GM19467 (cell line): ENCODE measurements around the gene TOMM22.
"Not testable (repeated sequence)": the region's sequence is repeated elsewhere in the genome, so short reads cannot be mapped to it uniquely, and the experiment has no call there.

Source experiments
- ATAC-seq: cut with Tn5 transposase; IDR thresholded peaks from one replicate; pipeline ENCODE4 v1.9.1; 2021; ENCODE audit warnings: mild to moderate bottlenecking, moderate library complexity; ENCODE audit not compliant: unreplicated experiment

Gene TOMM22

DNA sequence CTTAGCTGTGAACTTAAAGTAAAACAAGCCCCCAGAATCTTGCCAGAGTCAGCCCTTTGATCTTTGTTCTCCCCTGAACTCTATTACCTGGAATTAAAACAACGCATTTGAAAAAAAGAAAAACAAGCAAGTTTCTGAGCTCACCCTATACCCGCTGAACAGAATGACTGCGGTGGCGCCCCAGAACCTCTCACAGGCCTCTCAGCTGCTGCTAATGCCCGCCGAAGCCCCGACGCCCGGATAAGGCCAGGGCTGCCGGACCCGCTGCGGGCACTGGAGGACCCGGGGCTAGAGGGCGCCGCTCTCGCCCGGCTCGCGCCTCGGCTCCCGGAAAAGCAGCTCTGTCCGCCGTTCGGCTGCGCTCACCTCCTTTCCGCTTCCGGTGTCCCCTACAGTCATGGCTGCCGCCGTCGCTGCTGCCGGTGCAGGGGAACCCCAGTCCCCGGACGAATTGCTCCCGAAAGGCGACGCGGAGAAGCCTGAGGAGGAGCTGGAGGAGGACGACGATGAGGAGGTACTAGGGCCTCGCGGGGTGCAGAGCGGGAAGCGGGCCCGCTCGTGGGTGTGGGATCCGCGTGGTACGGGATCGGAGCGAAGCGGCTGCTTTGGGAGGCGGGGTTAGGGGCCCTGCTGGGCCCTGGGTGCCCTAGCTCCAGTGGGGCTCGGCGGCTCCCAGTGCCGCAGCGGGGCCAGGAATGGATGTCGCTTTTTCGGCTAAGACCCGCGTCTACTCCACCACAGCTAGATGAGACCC is at the start of gene TOMM22:
Gene TOMM22 (plus strand): TSS at position 376 of the 754 bp plus-strand sequence. CDS start 22 bp downstream, at position 398.
- ATAC-seq: peak; percentile 89

DNA sequence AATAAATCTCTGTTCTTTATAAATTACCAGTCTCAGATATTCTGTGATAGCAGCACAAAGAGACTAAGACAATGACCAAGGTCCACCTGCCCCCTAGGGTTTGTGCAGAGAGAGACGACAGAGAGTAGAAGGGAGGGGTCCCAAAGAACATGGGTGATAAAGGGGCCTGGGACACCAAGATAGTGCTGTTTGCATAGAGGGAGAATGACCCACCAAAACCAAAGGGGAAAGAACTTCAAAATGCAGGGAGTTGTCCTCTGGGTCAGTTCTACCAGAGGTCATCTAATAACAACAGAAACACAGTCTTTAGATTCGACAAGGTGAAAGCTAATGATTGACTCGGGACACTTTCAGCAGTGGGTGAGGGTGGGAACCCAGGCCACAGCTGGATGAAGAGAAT is 49.2 kb upstream of the TOMM22 start:
- no peak for ATAC-seq

DNA sequence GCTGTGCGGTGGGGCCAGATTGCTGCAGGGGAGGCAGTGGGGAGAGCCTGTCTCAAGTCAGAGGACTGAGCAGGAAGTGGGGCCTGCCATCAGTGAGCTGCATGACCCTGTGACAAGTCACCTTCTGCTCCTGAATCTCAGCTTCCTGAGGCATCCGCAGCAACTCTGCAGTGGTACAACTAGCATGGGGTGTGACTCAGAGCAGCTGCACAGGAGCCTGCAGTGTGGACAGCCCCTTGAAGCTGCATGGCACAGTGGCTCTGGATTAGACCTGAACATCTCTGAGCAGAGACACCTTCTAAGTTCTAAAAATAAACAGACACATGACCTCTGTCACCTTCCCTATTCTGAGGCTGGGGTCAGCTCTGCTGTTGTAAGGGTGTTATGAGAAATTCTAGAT is 43.5 kb upstream of the TOMM22 start:
- ATAC-seq: no peak

DNA sequence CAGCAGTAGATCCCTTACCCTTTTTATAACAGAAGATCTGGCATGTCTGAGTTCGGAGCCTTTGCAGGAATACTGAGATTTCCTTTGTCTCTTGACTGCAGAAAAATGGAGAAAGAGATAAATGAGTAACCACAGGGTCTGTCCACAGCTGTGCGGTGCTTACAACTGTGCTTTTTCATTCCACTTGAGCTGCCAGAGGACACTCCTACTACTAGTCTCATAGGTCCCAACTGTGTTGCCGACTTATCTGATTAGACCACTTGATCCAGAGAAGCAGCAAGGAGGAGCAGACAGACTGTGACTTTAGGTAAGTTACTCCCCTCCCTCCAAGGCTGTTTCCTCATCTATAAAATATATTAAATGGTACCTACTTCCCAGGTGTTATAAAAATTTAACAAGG is 43.0 kb upstream of the TOMM22 start:
- no peak for ATAC-seq

DNA sequence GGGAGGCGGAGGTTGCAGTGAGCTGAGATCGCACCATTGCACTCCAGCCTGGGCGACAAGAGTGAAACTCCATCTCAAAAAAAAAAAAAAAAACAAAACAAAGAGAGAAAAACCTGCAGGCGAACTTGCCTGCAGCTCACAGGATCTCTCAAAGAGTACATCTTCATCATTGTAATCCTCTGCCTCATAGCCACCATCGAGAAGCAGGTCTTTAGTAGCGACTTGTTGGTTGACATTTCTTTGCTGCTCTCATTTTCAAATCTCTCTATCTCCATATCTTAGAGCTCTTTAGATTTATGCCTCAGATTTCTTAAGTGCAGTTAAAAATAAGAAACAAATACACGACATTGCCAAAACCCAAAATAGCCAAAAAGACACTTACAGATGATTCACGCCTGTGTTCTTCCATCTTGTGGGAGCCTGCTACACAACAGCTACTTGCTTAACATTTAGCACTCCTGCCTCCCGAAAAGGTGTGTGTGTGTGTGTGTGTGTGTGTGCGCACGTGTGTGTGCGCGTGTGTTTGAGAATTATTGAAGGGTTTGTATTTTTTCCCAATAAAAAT is 40.2 kb upstream of the TOMM22 start:
- no peak for ATAC-seq

DNA sequence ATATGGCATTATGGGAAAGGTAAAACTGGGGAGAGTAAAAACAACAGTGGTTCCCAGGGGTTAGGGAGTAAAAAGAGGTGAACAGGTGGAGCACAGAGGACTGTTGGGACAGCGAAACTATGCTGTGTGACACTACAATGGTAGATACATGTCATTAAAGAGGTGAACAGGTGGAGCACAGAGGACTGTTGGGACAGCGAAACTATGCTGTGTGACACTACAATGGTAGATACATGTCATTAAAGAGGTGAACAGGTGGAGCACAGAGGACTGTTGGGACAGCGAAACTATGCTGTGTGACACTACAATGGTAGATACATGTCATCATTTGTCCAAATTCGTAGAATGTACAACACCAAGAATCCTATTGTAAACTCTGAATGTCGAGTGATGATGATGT is 37.5 kb upstream of the TOMM22 start:
- not testable (repeated sequence) for ATAC-seq

DNA sequence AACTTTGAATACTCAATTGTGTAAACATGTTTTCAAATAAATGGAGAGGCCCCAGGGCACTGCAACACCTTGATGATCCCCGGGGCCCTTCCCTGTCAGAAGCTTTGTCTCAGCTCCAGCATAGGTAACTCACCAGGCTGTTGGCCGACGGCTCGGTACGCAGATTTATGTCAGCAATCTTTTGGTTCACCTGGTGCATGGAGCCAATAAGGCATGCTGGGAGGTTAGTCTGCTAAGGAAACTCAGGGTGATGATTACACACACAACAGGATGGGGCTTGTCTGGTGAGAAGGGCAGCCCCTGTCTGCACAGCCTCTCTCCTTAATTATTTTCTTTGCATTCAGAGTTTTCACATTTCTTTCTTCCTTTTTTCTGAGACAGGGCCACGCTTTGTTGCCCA is 36.3 kb upstream of the TOMM22 start:
- no peak for ATAC-seq

DNA sequence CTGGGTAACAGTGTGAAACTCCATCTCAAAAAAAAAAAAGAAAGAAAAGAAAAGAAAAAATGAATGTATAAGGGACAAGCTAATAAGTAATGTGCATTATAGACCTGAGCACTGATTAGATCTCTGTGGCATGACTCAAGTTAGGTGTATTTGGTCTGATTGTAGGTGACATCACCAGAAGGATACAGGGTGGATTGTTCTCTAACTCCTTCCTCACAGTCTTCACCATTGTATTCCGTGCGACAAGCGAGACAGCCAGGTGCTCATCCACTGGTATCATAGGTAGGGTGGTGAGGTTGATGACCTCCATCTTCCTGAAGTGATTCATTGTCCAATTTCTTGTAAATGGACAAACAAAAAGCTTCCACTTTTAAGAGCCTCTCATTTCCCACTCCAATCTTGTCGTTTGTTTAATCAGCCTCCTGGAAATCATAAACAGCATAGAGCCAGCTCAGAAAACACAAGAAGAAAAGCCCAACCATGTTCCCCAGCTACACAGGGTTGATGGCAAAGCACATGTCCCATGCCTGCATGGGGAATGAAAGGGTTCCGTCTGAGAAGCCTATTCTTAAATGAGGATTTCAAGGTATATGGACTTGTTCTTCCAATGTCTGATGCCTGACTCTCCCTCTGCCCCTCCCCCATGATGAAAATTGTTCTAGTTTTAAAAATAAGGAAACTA is 31.8 kb upstream of the TOMM22 start:
- no peak for ATAC-seq

DNA sequence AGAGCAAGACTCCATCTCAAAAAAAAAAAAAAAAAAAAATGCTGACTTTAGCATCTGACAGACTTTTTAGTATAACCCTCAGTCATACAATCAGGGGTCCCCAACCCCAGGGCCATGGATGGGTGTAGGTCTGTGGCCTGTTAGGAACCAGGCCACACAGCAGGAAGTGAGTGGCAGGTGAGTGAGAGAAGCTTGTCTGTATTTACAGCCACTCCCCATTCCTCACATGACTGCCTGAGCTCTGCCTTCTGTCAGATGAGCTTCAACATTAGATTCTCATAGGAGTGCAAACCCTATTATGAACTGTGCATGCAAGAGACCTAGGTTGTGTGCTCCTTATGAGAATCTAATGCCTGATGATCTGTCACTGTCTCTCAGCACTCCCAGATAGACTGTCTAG is 28.9 kb upstream of the TOMM22 start:
- ATAC-seq: no peak

DNA sequence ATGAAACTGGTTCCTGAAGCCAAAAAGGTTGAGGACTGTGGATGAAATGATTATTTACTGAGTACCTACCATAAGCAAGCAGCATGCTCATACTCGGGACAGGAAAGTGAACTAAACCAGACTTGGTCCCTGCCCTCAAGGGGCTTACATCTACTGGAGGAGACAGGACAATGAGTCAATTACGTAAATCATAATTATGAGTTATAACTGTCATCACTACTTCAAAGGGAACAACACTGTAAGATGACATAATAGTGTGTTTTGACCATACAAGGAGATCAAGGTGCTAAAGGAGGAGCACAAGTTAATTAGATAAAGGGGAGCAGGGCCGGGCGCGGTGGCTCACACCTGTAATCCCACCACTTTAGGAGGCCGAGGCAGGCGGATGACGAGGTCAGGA is 28.0 kb upstream of the TOMM22 start:
- no peak for ATAC-seq

DNA sequence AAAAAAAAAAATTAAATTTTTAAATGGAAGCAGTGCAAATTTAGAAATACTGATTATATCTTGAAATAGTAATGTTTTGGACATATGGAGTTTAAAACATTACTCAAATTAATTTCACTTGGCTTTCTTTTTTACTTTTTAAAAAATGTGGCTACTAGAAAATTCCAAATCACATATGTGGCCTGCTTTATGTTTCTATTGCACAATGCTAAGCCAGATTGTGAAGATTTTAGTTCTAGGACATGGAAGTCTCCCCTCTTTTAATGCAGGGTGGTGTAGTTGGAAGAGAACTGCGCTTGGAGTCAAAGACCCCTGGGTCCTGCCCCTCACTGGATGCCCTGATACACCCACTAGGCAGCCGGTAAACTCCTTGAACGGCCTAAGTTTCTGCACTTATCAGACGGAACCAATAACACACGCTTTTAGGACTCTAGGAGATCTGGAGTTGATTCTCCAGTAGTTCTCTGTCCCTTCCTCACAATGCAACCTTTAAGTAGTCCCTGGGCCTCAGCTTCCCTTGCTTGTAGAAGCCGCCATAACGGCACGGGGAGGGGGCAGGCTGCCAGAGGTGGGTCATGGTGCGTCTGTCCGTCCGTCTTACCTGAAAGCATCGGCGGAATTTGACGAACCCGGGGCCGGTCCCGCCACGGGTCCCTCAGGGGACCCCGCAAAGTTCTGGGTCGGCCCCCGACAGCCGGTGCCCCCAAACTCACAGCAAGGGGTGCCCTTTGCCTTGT is 26.1 kb upstream of the TOMM22 start:
- ATAC-seq: no peak

DNA sequence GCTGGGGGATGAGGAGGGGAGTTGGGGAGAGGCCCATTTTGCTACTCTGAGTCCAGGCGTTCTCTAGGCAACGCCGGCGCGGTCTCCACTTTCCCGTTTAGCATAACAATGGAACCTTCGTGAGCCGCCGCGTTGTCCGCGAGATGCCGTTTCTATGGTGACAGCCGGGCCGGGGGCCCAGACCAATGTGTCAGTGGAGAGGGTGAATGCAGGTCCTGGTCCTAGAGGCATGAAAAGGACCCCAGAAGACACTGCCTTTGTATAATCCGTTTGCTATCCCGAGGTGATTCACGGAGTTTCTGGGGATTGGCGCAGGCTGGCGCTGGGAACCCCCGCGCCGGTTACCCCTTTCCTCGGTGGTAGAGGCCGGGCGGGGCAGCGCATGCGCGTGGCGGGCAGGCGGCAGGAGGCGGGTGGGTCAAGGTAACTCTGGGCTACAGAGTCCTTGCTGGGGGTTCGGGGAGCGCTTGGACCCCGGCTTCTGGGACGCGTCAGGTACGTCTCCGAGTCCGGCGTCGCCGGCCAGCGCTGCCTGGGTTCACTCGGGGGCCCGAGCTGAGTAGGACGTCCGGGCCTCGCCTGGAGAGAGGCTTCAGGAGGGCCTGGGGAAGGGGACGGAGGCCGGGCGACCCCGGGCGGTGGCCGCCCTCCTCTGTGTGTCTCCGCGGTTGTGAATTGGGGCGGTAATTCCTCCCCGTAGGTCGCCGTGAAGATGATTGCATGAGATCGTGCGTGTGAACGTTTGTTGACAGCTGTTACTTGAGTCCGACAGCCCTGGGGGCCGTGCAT is 25.3 kb upstream of the TOMM22 start, which contains the start of the genes CBY1 and FAM227A:
Gene CBY1 (plus strand): TSS at position 383 of the 789 bp plus-strand sequence. CDS start 11,417 bp downstream, outside the sequence.
Gene FAM227A (minus strand): TSS at position 137 of the 789 bp plus-strand sequence. CDS start 6,224 bp downstream, outside the sequence.
- ATAC-seq: no peak

DNA sequence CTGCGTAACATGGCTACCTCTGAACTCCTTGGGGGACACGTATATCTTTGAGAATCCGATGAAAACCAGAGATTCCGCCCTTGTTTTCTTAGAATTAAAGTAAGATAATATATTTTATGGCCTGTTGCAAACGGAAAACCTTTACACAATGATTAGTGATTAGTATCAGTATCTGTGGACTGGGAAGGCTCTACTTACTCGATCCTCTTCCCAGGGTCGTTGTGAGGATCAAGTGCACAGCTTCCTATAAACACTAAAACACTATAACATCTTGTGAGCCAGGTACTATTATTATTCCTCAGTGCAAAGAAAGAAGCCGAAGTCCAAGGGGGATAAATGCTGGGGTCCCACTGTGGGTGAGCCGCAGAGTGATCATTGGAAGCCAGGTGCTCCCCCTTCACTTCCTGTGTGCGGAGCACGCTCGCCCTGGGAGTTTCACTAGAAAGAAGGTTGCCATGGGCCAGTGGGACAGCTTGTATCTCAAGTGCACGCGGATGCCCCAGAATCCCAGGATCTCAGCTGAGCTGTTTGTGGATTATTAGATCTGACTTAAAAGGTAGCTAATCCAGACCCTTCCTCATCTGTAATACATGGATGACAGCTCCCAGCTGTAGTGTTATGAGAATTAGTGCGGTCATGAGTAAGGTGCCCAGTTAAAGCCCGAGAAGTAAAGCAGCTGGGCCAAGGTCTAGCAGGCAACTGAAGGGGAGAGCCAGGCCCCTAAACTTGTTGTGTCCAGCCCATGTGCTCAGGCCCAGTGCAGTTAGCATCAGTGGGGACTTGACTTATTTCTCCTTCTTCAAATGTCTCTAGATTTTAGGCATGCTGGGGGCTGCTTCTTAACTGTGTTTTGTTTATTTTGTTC is 24.5 kb upstream of the TOMM22 start:
- ATAC-seq: no peak

DNA sequence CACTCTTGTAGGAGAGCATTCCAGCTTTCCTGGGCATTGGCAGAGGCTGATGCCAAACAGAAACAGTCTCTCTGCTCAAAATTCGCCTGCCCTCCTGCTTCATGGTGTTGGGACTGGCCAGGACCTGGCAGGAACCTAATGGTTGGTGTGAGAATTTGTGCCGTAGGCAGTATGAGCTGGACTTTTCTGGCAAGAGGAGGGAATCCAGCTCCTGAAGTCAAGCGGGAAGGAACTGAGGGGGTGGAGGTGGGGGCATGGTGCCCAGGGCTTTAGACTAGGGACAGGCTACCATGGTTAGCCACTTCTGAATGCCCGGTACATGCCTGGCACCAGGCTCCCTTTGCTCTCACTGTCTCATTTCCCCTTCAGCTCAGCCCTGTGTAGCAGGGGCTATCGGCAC is 6.9 kb upstream of the TOMM22 start:
- ATAC-seq: no peak

DNA sequence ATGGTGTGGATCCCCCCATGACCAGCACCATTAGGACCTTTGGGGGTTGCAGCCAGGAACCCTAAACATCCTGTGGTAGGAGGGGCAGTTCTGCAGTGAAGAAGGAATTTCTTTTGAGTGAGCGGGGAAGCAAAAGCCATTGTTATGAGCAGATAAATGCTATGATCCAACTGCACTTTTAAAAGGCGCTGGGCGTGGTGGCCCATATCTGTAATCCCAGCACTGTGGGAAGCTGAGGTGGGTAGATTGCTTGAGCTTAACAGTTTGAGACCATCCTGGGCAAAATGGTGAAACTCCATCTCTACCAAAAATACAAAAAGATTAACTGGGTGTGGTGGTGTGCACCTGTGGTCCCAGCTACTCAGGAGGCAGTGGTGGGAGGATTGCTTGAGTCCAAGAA is 5.9 kb upstream of the TOMM22 start:
- no peak for ATAC-seq

DNA sequence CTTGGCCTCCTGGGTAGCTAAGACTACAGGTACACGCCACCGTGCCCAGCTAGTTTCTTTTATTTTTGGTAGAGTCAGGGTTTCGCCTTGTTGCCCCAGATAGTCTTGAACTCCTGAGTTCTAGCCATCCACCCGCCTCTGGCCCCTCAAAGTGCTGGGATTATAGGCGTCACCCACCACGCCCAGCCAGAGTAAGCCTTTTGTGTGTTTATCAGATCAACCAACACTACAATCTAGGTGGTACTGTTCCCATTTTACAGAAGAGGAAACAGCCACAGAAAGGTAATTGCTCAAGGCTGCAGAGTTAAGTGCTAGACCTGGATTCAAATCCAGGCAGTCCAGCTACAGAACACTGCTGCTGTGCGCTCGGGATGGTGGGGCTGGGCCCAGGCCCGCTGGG is 3.1 kb downstream of the TOMM22 start:
- no peak for ATAC-seq

DNA sequence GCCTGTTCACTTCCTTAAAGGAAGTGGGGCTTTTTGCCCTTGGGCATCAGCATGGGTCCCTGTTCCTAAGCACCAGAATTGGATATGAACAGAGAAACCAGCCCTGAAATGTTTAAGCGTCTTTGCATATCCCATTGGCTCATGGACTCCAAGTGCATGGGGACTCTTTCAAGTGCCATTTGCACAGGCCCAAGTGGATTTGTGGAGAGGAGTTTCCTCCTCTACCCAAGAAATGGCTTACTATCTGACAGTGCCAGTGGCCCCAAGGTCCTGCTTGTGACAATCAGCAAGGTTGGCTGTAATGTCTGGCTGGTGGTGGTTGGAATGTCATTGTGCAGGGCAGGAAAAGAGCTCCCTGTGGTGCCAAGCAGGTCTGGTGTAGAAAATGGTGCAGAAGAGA is 4.0 kb downstream of the TOMM22 start:
- ATAC-seq: no peak

DNA sequence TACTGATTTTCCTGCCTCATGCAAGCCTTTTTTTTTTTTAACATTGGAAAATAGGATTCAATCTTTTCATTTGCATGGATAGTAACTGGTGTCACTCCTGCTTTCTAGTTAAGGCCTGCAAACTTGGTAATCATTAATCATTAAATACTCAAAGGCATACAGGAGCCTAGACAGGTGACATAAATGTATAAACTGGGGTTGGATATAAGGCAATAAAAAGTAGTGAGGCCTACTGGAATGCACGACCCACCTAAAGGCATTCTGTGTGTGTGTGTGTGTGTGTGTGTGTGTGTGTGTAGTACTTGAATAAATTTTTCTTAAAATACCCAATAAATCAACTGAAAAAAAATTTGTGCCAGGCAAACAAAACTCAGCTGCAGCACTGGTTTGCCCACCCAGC is 7.9 kb downstream of the TOMM22 start:
- ATAC-seq: no peak

DNA sequence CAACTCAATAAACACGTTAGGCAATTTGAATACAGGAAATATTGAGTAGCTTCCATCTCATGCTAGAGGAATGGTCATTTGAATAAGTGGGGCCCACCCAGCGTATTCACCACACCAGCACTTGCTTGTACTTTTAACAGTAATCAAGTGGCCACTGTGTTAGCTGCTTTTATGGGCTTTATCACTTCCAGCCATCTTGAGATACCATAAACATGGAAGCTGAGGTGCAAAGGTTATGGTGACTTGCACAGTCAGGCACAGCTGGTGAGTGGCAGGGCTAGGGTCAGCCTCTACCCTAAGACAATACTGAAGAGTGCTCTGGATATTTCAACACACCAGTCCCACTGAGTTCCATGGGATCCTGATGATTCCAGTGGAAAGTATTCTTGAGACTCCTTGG is 12.3 kb downstream of the TOMM22 start:
- no peak for ATAC-seq

DNA sequence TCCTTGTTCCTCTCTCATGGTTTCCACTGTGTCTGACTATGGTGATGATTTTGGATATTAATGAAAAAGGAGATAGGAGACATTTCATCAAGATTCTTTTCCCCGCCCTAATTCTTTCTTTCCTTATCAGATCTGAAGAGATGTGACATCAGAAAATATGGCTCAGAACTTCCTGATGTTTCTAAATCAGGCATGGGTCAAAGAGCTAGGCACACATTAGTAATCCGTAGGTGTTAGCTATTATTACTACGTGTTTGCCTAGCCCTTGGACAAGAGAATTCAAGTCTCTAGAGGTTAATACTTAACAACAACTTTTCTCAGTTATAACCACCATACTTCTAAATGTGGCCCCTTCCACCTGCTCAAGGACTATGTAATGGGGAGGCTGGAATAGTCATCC is 13.2 kb downstream of the TOMM22 start:
- ATAC-seq: no peak
